K562 (cell line): ENCODE results near the gene RFT1. TPM values are rescaled to one million over a fixed set of nuclear protein-coding genes. Genes with fewer than 3 reads are reported as not detected.

Source experiments
- ATAC-seq: fragments of 200-7000 bp; cut with Tn5 transposase; 3 replicates; pipeline ENCODE4 v1.9.1; 2020; ENCODE audit warnings: moderate library complexity
- BruUV-seq: library from RNA; stranded (reverse); fragments of 400-500 nt; replicated peaks from 2 replicates; lab custom pipeline; 2021; lab: Mats Ljungman, UMichigan
- CTCF ChIA-PET: fragments of 300-600 bp; formaldehyde crosslinking; extraction: SDS; loops from one replicate; lab custom pipeline; 2021; ENCODE audit warnings: low intra/inter-chr PET ratio; lab: Yijun Ruan, JAX
- POLR2A ChIA-PET: fragments of 300-600, 350-650 bp; sonication (Branson Sonifier 250); formaldehyde crosslinking; extraction: SDS; loops from one replicate; lab custom pipeline; 2021; ENCODE audit warnings: antibody characterized with exemption, inconsistent platforms; lab: Yijun Ruan, JAX
- DNase-seq, 4 experiments: peaks; one replicate each; pipeline versions ENCODE4 v3.0.0 to v3.0.0-alpha.2; 2011 to 2018; ENCODE audit warnings: low spot score in 3 of 4, mixed read lengths in 3 of 4; ENCODE audit errors: extremely low read depth in 1 of 4
- FAIRE-seq: peaks from 2 replicates; lab custom pipeline; 2011; peaks lifted over from hg19 to GRCh38; lab: Jason Lieb, UNC
- H2AFZ ChIP-seq: 2 replicates; pipeline ENCODE4 v1.6.0; 2011; ENCODE audit warnings: low read depth, low read length, control low read depth, inconsistent platforms
- H3K27ac ChIP-seq: fragments of 200-600 bp; 3 replicates; pipeline ENCODE4 v1.8.0; 2011; ENCODE audit warnings: low read depth, mild to moderate bottlenecking, control low read depth, inconsistent platforms, low read length, moderate library complexity, mixed read lengths; ENCODE audit errors: extremely low read depth
- H3K27me3 ChIP-seq, 2 experiments: fragments of 300-600 bp in 1 of 2; 2 replicates in 1 of 2; 3 replicates in 1 of 2; pipeline versions ENCODE4 v1.6.0 to v1.8.0; 2011; ENCODE audit warnings: inconsistent platforms in 2 of 2, low read length in 2 of 2, mild to moderate bottlenecking in 1 of 2, mixed read lengths in 1 of 2, moderate library complexity in 1 of 2; ENCODE audit not compliant: control insufficient read depth in 2 of 2, insufficient read depth in 2 of 2
- H3K36me3 ChIP-seq: fragments of 300-600 bp; 3 replicates; pipeline ENCODE4 v1.8.0; 2011; ENCODE audit warnings: mild to moderate bottlenecking, low read length, inconsistent platforms; ENCODE audit not compliant: control insufficient read depth, insufficient read depth
- H3K4me1 ChIP-seq, 2 experiments: fragments of 200-600 bp in 1 of 2; replicated peaks in 1 of 2; 2 replicates in 1 of 2; 3 replicates in 1 of 2; pipeline versions ENCODE4 v1.5.1 to v1.8.0; 2011; ENCODE audit warnings: inconsistent platforms in 2 of 2, low read length in 2 of 2, mild to moderate bottlenecking in 1 of 2, mixed read lengths in 1 of 2, moderate library complexity in 1 of 2; ENCODE audit not compliant: control insufficient read depth in 2 of 2, insufficient read depth in 2 of 2
- H3K4me2 ChIP-seq: 2 replicates; pipeline ENCODE4 v1.6.1; 2011; ENCODE audit warnings: low read length, control low read depth, inconsistent platforms, mixed read lengths; ENCODE audit not compliant: insufficient read depth
- H3K4me3 ChIP-seq: fragments of 200-600 bp; sonication (generic), shearing (Covaris generic); 2 replicates; pipeline ENCODE4 v1.5.1; 2016; ENCODE audit warnings: control low read depth, inconsistent platforms
- H3K79me2 ChIP-seq: fragments of 200-600 bp; 3 replicates; pipeline ENCODE4 v1.8.0; 2011; ENCODE audit warnings: low read length, inconsistent platforms; ENCODE audit not compliant: control insufficient read depth, insufficient read depth
- H3K9ac ChIP-seq, 2 experiments: 2 replicates each; pipeline versions ENCODE4 v1.6.0 to v1.6.1; 2011; ENCODE audit warnings: low read depth in 2 of 2, low read length in 2 of 2, control low read depth in 1 of 2, inconsistent platforms in 1 of 2, mild to moderate bottlenecking in 1 of 2, mixed read lengths in 1 of 2; ENCODE audit not compliant: insufficient read depth in 1 of 2
- H3K9me1 ChIP-seq: one replicate; pipeline ENCODE4 v1.6.0; 2011; ENCODE audit warnings: inconsistent platforms, mild to moderate bottlenecking, low read length, moderate library complexity; ENCODE audit not compliant: control insufficient read depth, insufficient read depth
- H3K9me3 ChIP-seq: replicated peaks from 2 replicates; pipeline ENCODE4 v1.5.1; 2011; ENCODE audit warnings: low read depth, low read length, inconsistent platforms; ENCODE audit not compliant: control insufficient read depth, insufficient read depth
- H4K20me1 ChIP-seq: replicated peaks from 2 replicates; pipeline ENCODE4 v1.6.1; 2011; ENCODE audit warnings: low read length, inconsistent platforms, mixed read lengths; ENCODE audit not compliant: control insufficient read depth, insufficient read depth
- ELK3 ChIP-seq: fragments of 450-650 bp; formaldehyde crosslinking; IDR thresholded peaks from 2 replicates; pipeline ENCODE4 v1.4.0; 2020; ENCODE audit warnings: mild to moderate bottlenecking
- FOXJ3 ChIP-seq: sonication (generic); formaldehyde crosslinking; IDR thresholded peaks from 2 replicates; pipeline ENCODE4 v1.4.0; 2020; ENCODE audit warnings: mild to moderate bottlenecking, missing genetic modification reagents
- PHTF2 ChIP-seq: fragments of 250-450 bp; sonication (Bioruptor Pico); IDR thresholded peaks from 2 replicates; pipeline ENCODE4 v1.5.0; 2021; ENCODE audit warnings: mild to moderate bottlenecking
- THAP12 ChIP-seq: fragments of 250-450 bp; sonication (Bioruptor Pico); IDR thresholded peaks from 2 replicates; pipeline ENCODE4 v1.9.0; 2021; ENCODE audit warnings: mild to moderate bottlenecking, inconsistent platforms
- ZKSCAN1 ChIP-seq: fragments of 150-350 bp; IDR thresholded peaks from 2 replicates; pipeline ENCODE4 v1.6.1; 2016; ENCODE audit warnings: low read depth, low read length
- ZNF551 ChIP-seq: fragments of 250-450 bp; sonication (Bioruptor Pico); IDR thresholded peaks from 2 replicates; pipeline ENCODE4 v1.5.0; 2021; ENCODE audit warnings: mild to moderate bottlenecking, moderate library complexity
- WGBS: fragments of 100-300 bp; shearing (Covaris generic); methylation state at CpG from one replicate; pipeline ENCODE4 v1.1.6; 2016; ENCODE audit warnings: low coverage, mixed read lengths; ENCODE audit not compliant: insufficient coverage; ENCODE audit errors: missing lambda C conversion rate; 5-methylcytosine and 5-hydroxymethylcytosine counted together
- in situ Hi-C: fragments of 300-500 bp; cut with MboI; formaldehyde crosslinking; loops from 4 replicates; pipeline ENCODE4 v1.15.0; 2018; ENCODE audit warnings: inconsistent platforms, mixed read lengths
- intact Hi-C: fragments of 100-400 bp; cut with micrococcal nuclease; formaldehyde crosslinking; loops from 2 replicates; pipeline ENCODE4 v1.14.2; 2022
- polyA plus RNA-seq, 8 experiments: library from polyadenylated mRNA; depleted of rRNA in 4 of 8; stranded (reverse) in 5 of 8; unstranded in 3 of 8; fragments of >200 nt; fragmentation: Nextera tagmentation in 2 of 8; fragmentation: Illumina TruSeq in 1 of 8; extraction: Ambion mirVana in 2 of 8; extraction: Trizol in 1 of 8; gene quantifications; 2 replicates each; pipeline versions ENCODE4 v1.2.1 to v1.2.3, GENCODE V29; 2011 to 2014; ENCODE audit warnings: inconsistent platforms in 1 of 8, missing spikeins in 1 of 8
- total RNA-seq, 7 experiments: library from RNA; depleted of rRNA in 6 of 7; stranded (reverse); fragments of >200 nt in 6 of 7; fragmentation: Illumina TruSeq in 2 of 7; extraction: Trizol in 2 of 7; gene quantifications; 2 replicates each; pipeline versions ENCODE4 v1.2.1 to v1.2.3, GENCODE V29; 2011 to 2021; ENCODE audit warnings: low replicate concordance in 1 of 7
- TF ChIP-seq, protein P1 (sequence below), 2 experiments: fragments of 200-800 bp in 1 of 2; sonication (Bioruptor generic) in 1 of 2; sonication (generic) in 1 of 2; formaldehyde crosslinking in 1 of 2; IDR thresholded peaks in 1 of 2; conservative IDR thresholded peaks in 1 of 2; 2 replicates each; pipeline versions ENCODE4 v1.5.0 to v1.6.1; 2016 to 2020; ENCODE audit warnings: missing compliant biosample characterization in 1 of 2, missing genetic modification characterization in 1 of 2, missing genetic modification reagents in 1 of 2

RFT1 gene
- total and polyA plus RNA-seq, 9 of the 15 experiments (the other 6 are each of a cell fraction or from before 2014, with no cell fraction given): 4.4 to 23.8 (median 8.9) TPM

DNA sequence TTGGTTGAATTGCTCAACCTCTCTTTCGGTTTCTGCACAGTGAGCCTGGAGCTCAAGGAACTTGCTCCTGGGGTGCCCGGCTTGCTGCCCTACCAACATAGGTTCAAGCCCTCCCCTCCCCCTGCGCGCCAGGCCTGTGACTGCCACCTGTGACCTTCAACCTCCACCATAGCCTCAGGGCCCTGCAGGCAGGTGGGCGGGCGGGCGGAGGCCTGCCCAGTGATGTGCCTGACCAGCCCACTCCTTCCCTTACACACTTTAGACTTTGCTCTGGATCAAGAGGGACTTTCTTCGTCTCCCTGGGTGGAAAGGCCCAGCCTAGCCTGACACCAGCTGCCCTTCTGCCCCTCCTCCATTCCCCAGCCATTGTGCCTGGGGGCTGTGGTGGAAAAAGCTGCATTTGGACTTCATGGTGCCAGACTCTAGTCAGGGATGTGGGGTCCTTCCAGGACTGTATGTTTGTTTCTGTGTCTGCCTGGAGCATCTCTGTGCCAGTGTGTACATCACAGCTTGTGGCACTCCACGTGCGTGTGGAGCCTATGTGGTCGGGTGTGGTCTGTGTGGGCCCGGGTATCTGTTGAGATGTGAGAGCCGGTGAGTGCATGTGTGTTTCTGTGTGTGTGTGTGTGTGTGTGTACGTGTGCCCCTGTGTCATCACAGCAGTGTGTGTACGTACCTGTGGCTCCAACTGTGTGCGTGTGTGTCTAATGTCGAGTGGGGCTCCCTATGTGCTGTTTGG lies 40.3 kb upstream of the RFT1 start:
- DNase-seq: no peak
- no peaks in the 10 kb centered on the region for H3K9me3 ChIP-seq
- no peaks in the 10 kb centered on the region for H3K27me3 ChIP-seq
- POLR2A ChIA-PET: no interaction called here
- WGBS: 75% methylated on average over 15 of the region's 17 CpGs
- H3K9ac ChIP-seq: peak overlapping the region in 1 of 2 experiments; percentile 64; a peak in 2 of 4 replicates
- in situ Hi-C loops: no loop called here
- H3K36me3 ChIP-seq: peaks cover 6% of the 10 kb centered on the region; the same call in 1 of the 3 replicates
- FAIRE-seq: no peak
- peaks cover 2% of the 10 kb centered on the region for H3K9me1 ChIP-seq
- no peak for ATAC-seq
- peaks cover 8% of the 10 kb centered on the region for H4K20me1 ChIP-seq
- no peak overlapping the region for H3K4me2 ChIP-seq
- no TSS peak for BruUV-seq
- TF ChIP-seq FOXJ3 (no peak), ZNF551 (CRISPR knock-in tag) (no peak), ELK3 (CRISPR knock-in tag) (no peak), ZKSCAN1 (no peak), THAP12 (CRISPR knock-in tag) (no peak), PHTF2 (CRISPR knock-in tag) (no peak)
- TF ChIP-seq, protein P1, sequence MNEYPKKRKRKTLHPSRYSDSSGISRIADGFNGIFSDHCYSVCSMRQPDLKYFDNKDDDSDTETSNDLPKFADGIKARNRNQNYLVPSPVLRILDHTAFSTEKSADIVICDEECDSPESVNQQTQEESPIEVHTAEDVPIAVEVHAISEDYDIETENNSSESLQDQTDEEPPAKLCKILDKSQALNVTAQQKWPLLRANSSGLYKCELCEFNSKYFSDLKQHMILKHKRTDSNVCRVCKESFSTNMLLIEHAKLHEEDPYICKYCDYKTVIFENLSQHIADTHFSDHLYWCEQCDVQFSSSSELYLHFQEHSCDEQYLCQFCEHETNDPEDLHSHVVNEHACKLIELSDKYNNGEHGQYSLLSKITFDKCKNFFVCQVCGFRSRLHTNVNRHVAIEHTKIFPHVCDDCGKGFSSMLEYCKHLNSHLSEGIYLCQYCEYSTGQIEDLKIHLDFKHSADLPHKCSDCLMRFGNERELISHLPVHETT (CRISPR knock-in tag; conservative IDR thresholded peaks at IDR 0.05 in 1 of 2, IDR thresholded peaks at IDR 0.05 in 1 of 2): no peak
- no peaks in the 10 kb centered on the region; the same call in 2 of the 3 replicates for H3K79me2 ChIP-seq
- peaks cover 7 to 28% of the 10 kb centered on the region in 2 experiments; a peak in 4 of 5 replicates for H3K4me1 ChIP-seq
- no peak overlapping the region for H2AFZ ChIP-seq
- intact Hi-C loops: no loop called here
- no peak overlapping the region for H3K4me3 ChIP-seq
- H3K27ac ChIP-seq: no peak overlapping the region
- CTCF ChIA-PET: no interaction called here
